ENCODE results near the gene OLFML1.

OLFML1 gene

DNA sequence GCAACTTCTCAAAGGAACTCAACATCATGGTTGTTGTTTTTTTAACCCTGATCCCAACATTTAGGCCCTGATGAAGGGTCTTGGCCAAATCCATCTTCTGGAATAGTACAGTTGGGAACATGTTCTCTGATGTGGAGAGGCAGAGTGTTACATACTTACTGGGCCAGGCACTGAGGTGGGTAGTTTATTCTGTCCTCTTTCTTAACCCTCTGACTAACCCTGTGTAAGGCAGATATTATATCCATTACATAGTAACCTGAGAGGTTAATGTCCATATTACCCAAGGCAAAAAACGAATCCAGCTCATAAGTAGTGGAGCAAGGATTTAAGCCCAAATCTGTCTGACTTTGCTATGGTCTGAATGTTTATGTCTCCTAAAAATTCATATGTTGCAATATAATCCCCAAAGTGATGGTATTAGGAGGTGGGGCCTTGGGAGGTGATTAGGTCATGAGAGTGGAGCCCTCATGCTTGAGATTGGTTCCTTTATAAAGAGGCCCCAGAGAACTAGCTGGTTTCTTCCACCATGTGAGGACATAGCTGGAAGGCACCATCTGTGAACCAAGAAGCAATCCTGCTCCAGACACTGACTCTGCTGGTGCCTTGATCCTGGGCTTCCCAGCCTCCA, 44.8 kb downstream of the OLFML1 start:
- DNase-seq (ENCODE audit: insufficient read length, low spot score) (no peak), FAIRE-seq (no peak)

DNA sequence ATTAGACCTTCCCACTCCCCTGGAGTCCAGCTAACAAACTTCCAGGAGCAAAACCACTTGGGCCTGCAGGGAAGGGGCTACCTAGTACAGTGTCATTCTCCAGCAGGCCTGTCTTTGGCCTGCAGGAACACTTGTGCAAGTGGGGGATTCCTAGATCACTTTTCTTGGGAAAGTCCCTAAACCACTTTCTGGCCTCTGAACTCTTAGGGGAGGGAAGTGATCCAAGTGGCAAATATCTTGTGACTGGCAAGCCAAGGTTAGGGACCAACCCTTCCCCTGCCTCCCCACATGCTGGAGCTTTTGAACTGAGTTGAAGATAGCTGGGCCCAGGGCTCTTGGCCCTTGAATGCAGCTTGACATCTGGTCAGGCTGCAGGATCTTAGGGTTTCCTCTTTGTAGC, 45.7 kb downstream of the OLFML1 start:
- no peak for DNase-seq (ENCODE audit: insufficient read length, low spot score)
- FAIRE-seq = no peak

DNA sequence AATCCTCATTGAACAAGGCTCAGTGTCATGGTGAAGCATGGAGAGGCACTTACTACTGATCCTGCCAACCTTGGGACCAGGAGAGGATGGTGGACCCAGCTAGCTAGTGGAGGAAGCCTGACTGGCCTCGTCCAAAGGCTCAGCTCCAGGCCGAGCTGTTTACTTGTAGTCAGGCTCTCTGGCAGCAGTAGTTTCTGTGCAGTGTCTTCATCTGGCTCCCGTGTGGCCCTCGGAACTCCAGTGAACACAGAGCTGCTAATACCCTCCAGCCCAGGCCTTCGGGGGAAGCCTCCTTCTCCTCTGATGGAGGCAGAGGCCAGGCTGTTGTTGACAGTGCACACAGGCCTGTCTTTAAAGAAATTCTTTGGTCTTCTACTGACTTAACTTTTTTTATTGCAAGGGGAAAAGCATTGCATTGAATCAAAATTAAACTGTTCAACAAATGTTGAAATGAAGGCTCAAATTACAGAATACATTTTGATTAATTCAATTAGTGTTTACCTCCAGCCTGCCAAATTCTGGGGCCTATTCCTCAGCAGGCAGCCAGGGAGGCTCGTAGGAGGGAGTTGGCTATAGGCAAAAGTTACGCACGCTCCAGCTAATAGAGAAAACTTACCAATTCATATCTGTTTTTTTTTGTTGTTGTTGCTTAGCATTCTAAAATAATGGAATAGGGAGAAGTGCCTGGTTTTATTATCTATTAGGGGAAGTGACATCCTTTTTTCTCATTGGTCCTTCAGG, 47.3 kb downstream of the OLFML1 start:
- FAIRE-seq = no peak
- no peak for DNase-seq (ENCODE audit: insufficient read length, low spot score)

DNA sequence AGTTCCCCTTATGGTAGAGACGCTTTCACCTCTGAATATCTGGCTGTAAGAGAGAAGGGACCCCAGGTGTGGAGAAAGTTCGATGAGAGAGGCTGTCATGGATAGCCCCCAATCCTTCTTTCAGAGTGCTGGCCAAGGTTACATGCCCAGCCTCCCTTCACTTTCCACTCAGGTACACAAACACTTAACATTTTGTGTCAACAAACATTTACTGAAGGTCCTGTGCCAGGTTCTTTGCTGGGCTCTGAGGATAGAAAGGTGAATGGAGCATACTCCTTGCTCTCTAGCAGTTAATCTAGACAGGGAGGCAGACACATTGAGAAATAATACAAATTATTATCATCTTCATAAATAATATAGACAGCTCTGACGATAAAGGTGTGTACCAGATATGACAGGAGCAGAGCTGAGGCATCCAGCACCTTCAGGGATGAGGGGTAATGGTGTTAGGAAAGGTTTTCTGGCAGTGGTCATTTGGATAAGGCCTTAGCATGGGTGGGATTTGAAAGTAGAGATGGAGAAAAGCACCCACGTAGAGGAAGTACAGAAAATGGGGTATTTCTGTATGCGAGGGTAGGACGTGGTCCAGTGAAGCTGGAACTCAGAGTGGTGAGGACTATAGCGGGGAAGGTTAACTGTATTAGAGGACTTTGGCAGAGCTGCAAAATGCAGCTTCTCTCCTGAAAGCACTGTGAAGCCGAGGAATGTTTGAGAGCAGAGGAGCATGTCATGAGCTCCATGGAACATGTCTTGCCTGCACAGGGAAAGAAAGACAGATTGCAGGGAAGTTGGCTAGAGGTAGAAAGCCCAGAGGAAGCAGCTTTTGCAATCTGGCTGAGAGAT, 48.1 kb downstream of the OLFML1 start:
- FAIRE-seq (no peak), DNase-seq (ENCODE audit: insufficient read length, low spot score) (no peak)

DNA sequence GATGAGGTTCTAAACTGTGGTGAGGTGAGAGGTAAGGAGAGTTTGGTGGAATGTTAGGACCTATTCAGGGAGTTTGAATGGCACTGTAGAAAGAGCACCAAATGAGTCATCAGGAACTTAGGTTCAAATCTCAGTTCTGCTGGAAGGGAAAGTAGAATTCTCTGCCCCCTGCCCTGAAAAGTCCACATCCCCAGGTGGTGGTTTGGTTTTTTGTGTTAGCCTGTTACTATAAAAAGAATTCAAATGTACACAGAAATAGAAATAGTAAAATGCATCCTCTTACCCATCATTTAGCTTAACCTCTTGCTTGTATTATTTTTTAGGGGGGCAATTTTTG, 48.7 kb downstream of the OLFML1 start:
- no peak for FAIRE-seq
- no peak for DNase-seq (ENCODE audit: insufficient read length, low spot score)

DNA sequence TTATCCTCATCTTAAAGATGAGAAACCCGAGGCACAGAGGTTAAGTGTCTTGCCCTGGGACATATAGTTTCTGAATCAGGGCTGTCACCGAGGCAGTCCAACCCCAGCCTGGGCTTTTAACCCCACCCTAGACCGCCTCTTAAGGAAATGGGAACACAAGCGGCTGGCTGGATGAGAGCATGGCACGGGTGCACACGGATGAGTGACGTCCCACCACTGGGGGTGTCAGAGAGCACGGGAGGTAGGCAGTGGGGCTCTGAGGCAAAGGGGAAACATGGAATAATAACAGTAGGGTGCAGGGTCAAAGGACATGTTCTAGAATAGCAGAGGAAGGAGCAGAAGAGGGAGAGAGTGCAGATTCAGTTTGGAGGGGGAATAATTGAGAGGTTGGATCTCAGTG, 50.8 kb downstream of the OLFML1 start:
- DNase-seq (ENCODE audit: insufficient read length, low spot score) (no peak), FAIRE-seq (no peak)

DNA sequence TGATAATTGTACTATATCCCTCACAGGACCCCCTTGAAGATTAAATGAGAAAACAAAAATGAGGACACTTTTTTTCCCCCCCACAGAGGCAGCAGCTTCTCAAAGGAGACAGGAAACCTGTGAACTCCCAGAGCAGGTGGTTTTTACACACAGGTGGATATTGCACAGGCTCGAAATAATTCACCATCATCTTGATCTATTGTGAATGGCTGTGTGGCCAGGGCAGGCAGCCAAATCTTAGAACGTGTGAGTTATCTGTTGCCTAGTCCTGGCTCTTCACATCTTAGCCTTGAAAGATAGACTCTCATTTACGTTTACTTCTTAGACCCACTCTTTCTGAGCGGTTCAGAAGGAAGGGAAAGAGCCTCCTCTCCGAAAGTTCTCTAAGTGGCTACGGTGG, 52.0 kb downstream of the OLFML1 start:
- FAIRE-seq (no peak), DNase-seq (ENCODE audit: insufficient read length, low spot score) (no peak)

DNA sequence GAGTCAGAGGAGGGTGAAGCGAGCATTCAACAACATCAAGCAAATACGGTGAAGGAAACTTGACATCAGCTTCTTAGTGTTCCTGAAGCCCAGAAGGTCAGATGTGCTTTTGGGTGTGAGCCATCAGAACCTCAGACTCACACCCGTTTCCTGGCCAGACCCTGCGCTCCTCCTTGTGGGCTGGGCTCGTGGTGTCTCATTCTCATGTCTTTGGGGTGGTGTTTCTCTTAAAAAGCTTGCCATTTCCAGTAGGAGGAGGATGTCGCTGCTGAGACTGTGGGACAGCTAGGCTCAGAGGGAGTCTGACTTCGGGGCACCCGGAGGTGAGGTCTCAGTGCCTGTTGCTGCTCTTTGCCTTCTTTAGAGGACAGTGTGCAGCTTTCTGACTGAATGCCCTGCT, 52.7 kb downstream of the OLFML1 start:
- DNase-seq (ENCODE audit: insufficient read length, low spot score) = no peak
- no peak for FAIRE-seq

DNA sequence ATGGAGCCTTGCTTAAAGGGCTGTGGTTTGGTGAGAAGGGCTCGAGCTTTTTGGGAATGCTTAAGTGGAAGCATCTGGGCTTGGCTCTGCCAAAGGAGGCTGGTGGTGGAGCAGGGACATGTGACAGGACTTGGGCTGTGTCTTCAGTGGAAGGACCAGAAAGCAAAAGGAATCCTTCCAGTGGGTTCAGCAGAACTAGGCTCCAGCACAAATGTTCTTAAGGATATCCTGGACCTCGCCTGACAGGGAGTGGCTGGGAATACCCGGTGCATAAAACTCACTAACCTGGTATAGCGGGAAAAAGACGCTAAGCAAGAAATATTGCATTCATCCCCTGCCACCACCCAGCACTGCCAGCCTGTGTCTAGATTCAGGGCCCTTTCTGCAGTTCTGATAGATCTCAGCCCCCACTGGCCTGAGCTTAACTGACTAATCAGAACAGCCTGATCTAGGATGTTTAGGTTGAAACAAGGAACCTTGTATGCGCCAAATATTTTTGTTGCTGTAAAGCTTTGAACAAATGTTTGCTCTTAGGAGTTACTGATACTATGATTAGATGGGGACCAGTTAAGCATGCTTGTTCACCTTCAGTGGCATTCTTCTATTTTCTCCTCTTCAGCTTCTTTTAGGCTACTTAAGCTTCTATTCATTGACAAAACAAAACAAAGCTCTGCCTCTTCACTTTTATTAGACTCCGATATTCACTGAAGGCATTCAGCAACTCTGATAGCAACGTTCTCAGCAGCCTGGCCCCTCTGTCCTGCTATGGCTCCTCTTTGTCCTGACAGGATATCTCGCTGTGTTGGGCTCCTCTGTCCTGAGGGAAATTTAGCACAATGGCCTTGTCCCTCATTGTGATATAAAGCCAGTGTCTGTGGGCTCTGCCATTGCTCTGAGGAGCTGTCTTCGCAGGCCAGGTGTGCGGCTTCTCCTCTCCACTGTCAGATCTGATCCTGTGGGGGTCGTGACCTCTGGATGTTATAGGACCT, 53.5 kb downstream of the OLFML1 start:
- no peak for DNase-seq (ENCODE audit: insufficient read length, low spot score)
- FAIRE-seq = no peak

DNA sequence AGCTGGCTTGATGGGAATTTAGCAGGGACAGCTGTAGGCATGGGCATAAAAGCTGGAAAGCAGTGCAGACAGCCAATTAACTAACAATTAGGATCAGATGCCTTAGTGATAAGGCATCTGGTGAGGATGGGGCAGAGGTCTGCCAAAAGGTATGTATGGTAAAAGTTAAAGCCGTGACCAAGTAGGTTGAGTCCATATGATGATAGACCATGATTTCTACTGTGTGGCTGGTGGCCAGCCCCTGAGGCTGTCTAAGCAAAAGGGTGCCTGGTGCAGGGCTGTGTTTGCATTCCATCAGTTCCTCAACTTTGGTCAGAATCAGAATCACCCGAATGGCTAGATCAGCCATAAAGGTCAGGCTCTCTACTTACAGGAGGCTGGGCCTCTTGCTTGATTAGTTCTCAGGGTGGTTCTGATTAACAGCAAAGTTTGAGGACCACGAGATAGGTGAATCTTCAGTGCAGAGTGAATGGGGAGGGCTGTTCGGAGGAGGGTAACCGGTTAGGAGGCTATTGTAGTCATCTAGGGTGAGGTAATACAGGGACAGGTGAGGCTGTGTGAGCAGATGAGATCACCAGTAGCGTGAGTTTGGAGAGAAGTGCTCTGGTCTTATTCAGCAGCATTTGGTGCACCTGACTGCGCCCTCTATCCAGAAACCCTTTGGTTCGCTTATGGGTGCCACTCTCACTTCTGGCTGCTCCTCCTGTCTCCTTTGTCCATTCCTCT, 55.7 kb downstream of the OLFML1 start:
- DNase-seq (ENCODE audit: insufficient read length, low spot score) = no peak
- no peak for FAIRE-seq

DNA sequence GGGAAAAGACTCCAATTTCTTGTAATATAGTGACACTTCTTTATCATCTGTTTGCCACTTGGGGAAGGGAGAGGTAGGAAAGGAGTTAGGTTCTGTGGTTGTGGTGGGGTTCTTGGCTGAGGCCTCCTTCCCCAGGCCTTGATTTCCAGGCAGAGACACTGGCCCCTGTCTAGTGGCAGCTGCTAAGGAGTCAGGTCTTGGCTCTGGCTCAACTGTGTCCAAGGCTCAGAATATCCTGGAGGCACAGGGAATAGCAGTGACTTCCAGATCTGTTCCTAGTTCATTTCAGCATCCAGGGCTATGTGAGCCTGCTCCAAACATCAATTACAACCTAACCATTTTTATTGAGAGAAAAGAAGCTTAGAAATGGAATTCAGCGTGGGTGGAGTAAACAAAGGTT, 58.0 kb downstream of the OLFML1 start:
- DNase-seq (ENCODE audit: insufficient read length, low spot score) (no peak), FAIRE-seq (no peak)

DNA sequence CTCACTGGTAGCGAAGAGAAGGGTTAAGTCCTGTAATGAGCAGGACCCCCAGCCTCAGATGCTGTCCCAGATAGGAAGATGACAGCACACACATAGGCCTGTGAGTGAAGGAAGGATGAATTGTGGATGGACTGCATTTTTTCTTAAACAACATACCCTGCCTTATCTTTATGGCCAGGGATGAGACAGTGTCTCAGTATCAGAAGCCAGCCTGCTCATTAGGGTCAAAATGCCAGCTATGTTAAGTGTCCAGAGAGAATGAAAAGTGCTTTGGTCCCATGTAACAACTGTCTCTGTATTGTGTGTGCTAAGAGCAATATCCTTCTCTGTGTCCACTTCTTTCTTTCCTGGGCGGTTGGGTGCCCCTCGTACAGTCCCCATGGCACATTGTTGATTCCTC, 58.7 kb downstream of the OLFML1 start:
- DNase-seq (ENCODE audit: insufficient read length, low spot score) = no peak
- no peak for FAIRE-seq

DNA sequence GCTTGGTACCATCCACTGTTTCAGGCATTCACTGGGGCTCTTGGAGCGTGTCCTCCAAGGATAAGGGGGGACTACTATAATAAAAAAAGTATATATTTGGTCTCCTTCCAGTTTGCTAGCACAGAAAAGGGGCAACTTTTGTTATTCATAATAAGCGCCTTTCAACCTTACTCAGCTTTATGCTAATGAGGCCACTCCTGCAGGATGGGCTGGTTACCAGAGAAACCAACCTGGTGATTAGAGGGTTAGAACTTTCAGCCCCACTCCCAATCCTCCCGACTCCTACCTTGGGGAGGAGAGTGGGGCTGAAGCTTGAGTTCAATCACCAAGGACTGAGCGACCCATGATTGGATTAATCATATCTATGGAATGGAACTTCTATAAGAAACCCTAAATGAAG, 60.3 kb downstream of the OLFML1 start:
- DNase-seq (ENCODE audit: insufficient read length, low spot score) (no peak), FAIRE-seq (no peak)

DNA sequence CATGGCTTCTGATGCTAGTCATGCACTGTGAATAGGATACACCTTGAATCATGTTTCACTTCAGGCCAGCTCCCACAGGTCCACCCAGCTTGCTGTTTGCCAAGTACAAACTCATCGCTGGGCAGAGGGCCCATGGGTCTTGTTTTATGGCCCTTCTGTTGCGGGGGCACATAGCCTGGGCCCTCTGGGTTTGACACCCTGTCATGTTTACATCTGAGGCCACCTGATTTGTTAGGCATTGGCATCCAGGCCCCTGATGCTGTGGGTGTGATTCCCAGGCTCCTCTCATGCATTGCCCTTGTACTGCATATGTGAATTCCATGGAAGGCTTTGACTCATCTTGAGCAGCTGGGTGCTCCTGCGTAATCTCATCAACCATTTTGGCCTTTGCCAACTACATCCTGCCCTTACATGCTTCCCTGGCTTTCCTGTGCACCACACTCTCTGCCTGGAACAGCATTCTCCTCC, 61.1 kb downstream of the OLFML1 start:
- FAIRE-seq (no peak), DNase-seq (ENCODE audit: insufficient read length, low spot score) (no peak)

DNA sequence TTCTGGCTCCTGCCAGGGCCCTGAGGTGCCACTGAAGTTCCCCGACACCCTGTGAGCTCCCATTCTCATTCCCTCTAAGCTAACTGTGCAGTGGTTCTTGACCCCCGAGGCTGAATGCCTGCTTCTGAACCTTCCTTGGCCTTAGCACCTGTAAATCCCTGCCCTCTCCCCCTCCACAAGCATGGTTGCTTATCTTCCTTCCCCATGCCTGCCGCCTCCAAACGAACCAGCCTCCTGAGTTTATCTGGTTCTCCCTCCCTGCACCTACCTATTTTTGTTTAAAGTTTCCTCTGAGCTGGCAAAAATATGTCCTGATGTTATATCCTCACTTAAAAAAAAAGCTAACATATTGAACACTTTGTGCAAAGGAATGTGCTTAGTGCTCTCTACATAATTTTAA, 62.4 kb downstream of the OLFML1 start:
- DNase-seq (ENCODE audit: insufficient read length, low spot score) (no peak), FAIRE-seq (no peak)

DNA sequence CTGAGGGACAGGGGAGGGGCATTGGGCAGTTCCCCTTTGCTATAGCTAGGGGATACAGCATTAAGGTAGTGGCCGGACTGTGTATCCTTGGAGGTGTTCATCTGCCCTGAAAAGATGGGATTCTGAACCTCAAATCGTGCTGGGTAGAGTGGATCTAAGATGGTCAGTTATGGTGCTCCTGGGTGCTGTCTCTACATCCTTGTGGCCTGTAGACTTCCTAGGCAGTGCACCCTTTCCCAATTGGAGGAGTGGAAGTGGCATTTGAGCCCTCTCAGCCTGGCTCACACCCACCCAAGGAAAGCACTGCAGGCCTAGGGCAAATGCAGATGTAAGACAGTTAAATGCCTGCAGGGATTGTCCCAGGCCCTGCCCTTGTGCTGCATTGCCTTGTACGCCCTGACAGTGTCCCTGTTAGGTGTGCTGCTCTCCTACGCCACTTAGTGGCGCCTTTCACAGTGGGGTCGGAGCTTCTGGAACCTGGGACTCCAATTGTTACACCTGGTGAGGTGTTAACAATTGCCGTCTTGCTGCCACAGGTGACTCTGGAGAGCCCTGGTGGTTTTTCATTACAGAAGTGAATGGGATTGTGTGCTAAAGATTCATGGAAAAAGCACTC, 63.5 kb downstream of the OLFML1 start:
- FAIRE-seq = no peak
- DNase-seq (ENCODE audit: insufficient read length, low spot score) = no peak

DNA sequence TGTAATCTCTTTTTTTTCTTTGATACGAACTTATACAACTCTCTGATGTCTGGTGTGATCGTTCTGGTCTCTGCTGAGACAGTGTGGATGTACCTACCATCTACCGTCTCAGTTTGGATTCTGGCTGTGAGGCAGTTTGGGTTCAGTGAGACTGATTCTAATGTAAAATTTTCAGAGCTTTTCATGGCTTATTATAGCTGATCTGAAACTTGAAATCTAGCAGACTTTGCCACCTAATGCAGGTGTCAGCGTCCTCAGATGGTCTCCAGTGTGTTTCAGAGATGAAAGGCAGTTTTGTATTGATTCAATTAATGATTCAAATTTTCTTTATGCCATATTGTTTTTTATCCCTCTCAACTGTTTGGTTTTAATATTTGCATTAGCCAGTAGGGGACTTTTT, 64.4 kb downstream of the OLFML1 start:
- DNase-seq (ENCODE audit: insufficient read length, low spot score) (no peak), FAIRE-seq (no peak)

DNA sequence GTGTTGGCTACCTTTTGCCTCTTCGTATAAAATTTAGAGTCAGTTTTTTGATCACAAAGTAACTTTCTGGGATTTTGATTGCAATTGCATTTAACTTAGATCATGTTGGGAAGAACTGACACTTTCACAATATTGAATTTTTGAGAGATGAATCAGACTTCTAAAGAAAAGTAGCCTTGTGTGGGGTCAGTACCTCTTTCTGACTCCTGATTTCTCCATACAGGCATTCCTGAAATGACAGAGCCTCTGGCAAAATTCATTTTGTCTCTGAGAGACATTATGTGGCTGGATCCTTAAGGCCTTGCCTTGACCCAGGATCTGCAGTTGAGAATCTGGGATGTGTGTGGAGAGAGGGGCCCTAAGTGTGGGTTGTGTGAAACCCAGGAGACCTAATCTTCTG, 66.3 kb downstream of the OLFML1 start:
- no peak for FAIRE-seq
- DNase-seq (ENCODE audit: insufficient read length, low spot score) = peak; percentile 24

DNA sequence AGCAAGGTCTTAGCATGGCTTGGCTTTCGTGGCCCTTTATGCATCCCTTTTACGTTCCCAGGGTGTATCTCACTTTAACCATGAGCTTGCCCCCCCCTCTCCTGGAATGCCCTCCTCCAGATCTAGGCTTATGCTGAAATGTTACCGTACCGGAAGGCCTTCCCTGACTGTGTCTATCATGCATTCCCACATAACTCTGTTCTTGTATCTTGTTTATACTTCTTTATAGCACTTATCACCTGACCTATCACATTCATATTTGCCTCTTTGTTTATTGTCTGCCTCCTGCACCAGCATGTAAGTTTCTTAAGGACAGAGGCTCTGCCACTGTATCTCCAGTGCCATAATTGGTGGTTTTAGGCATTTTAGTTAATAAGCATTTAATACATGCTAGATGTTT, 67.4 kb downstream of the OLFML1 start:
- FAIRE-seq (no peak), DNase-seq (ENCODE audit: insufficient read length, low spot score) (no peak)
